GM19238 (cell line): ENCODE results near the gene PRRC2A.

Experiments used
- DNase-seq: peaks from one replicate; pipeline ENCODE4 v3.0.0; 2011; ENCODE audit warnings: low spot score; ENCODE audit not compliant: insufficient read length

Gene PRRC2A

GRCh38 chr6:31622684-31623091 is 2.2 kb downstream of the PRRC2A start:
- no peak for DNase-seq

GRCh38 chr6:31624070-31624469 is 3.6 kb downstream of the PRRC2A start:
- no peak for DNase-seq

DNA sequence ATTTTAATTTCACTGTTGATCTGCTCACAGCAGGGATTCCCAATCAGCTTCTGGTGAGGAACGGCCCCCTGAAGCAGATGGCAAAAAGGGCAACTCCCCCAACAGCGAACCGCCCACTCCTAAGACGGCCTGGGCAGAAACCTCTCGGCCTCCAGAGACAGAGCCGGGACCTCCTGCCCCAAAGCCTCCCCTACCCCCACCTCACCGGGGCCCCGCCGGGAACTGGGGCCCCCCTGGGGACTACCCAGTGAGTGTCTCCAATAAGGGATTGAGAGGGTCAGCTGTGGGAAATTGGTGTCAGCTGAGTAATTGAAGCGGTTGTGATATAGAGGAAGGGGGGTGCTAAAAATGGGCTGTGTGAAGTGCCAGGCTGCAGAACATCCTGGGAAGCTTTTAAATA is 6.4 kb downstream of the PRRC2A start:
- no peak for DNase-seq

DNA sequence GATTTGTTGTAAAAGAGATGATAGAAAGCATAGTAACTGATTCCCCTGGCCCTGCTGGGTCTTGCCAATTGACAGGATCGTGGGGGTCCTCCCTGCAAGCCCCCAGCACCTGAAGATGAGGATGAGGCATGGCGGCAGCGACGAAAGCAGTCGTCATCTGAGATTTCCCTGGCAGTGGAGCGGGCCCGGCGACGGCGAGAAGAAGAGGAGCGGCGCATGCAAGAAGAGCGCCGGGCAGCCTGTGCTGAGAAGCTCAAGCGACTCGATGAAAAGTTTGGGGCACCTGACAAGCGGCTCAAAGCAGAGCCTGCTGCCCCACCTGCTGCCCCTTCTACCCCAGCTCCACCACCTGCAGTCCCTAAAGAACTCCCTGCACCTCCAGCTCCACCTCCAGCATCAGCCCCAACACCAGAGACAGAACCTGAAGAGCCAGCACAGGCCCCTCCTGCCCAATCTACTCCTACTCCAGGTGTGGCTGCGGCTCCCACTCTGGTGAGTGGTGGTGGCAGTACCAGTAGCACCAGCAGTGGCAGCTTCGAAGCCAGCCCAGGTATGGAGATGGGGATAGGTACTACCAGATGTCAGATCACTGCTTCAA is 7.3 kb downstream of the PRRC2A start:
- DNase-seq, result no peak

DNA sequence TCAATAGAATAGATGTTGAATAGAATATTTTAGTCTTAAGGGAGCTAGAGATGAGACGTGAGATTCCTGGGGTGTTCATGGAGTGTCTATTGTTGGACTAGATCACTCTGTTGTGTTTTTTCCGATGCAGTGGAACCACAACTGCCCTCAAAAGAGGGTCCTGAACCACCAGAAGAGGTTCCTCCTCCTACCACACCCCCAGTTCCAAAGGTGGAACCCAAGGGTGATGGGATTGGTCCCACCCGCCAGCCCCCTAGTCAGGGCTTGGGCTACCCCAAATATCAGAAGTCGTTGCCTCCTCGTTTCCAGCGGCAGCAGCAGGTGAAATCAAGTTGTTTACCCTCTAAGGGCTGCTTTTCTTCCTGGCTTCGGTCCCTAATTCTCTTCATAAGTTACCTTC is 8.5 kb downstream of the PRRC2A start:
- no peak for DNase-seq

GRCh38 chr6:31630177-31630934 is 9.8 kb downstream of the PRRC2A start:
- DNase-seq, result no peak

- DNase-seq, result no peak
Measured at GRCh38 chr6:31631209-31631608, 10.7 kb downstream of the PRRC2A start.

GRCh38 chr6:31631681-31632278 is 11.3 kb downstream of the PRRC2A start:
- DNase-seq, result no peak

GRCh38 chr6:31632279-31632946 is 11.9 kb downstream of the PRRC2A start:
- no peak for DNase-seq

DNA sequence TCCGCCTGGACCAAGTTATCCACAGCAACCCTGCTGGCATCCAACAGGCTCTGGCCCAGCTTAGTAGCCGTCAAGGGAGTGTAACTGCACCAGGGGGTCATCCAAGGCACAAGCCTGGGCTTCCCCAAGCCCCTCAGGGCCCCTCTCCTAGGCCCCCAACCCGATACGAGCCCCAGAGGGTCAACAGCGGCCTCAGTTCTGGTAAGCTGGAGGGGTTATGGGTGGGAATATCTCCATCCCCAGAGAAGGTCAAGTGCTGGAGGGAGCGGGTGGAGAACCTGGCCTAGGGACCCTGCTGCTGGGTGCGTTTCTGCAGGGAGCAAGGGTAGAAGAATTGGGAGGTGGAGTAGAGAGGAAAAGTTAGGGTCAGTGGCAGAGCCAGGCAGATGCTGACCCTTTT is 12.9 kb downstream of the PRRC2A start:
- no peak for DNase-seq

- DNase-seq, result no peak
Measured at GRCh38 chr6:31634131-31634530, 13.6 kb downstream of the PRRC2A start.

- DNase-seq, result no peak
Measured at GRCh38 chr6:31634969-31635575, 14.6 kb downstream of the PRRC2A start.

DNA sequence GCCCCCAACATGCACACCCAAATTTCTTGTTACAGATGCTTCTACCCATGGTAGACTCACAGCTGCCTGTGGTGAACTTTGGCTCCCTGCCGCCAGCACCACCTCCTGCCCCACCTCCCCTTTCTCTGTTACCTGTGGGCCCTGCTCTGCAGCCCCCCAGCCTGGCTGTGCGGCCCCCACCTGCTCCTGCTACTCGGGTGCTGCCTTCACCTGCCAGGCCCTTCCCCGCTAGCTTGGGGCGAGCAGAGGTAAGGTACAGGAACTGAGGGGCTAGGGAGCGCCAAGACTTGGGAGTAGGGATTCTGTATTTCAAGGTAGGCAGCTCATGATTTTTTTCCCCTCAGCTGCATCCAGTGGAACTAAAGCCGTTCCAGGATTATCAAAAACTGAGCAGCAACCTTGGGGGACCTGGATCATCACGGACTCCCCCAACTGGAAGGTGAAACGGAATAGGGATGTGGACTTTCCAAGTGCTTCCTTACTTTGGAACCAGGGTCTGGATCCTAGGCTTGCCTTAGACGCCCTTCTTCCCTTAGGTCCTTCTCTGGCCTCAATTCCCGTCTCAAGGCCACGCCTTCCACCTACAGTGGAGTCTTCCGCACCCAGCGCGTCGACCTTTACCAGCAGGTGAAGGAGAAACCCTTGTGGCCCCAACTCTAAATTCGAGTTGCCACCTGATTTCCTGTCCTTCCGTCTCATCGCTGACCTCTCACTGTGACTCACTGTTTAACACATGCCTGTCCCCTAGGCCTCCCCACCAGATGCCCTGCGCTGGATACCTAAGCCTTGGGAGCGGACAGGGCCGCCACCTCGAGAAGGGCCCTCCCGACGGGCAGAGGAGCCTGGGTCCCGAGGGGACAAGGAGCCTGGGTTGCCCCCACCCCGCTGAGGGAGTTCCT is 16.4 kb downstream of the PRRC2A start:
- DNase-seq, result no peak

- DNase-seq, result no peak
Measured at GRCh38 chr6:31639043-31639442, 18.5 kb downstream of the PRRC2A start.

DNA sequence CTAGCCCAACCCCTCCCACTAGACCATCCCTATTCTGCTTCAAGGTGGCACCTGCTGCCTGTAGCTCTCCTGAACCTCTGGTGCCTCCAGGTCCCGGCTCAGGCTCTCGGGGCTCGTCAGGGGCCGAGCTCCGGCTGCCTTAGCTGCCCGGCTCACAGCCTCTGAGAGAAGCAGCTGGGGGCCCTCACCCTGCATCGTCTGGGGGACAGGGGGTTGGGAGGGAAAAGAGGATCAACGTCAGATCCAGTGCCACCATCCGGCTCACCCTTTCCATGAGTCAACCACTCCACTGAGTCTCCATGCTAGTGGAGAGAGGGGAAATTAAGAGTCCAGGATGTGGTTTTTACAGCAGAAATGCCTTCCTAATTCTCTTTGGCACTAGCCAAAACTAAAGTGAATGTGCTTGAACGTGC is 18.9 kb downstream of the PRRC2A start:
- DNase-seq, result no peak

GRCh38 chr6:31640612-31641011 is 20.1 kb downstream of the PRRC2A start:
- no peak for DNase-seq

- no peak for DNase-seq
Measured at GRCh38 chr6:31641370-31641769, 20.9 kb downstream of the PRRC2A start.

DNA sequence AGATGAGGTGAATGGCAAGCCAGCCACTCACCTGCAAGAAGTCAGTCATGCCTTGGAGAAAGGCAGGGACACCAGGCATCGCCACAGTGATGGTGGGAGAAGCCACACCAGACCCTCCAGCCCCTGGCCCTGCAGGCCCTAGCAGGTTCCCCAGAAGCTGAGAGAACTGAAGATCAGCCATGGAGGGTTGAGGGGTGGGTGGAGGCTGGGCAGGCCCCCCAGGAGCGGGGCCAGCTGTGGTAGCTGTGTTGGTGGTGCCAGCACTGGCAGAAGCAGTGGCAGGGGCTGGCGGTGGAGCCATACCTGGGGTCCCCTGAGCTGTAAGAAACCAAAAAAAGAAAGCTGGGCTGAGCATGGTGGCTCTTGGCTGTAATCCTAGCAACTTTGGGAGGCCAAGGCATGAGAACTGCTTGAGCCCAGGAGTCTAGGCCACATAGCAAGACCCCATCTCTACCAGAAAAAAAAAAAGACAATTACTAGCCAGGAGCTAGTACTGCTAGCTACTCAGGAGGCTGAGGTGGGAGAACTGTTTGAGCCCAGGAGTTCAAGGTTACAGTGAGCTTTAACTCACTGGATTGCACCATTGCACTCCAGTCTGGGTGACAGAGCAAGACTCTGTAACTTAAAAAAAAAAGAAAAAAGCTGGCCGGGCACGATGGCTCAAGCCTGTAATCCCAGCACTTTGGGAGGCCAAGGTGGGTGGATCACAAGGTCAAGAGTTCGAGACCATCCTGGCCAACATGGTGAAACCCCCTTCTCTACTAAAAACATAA is 22.5 kb downstream of the PRRC2A start:
- no peak for DNase-seq

- DNase-seq, result no peak
Measured at GRCh38 chr6:31643818-31644454, 23.4 kb downstream of the PRRC2A start.

DNA sequence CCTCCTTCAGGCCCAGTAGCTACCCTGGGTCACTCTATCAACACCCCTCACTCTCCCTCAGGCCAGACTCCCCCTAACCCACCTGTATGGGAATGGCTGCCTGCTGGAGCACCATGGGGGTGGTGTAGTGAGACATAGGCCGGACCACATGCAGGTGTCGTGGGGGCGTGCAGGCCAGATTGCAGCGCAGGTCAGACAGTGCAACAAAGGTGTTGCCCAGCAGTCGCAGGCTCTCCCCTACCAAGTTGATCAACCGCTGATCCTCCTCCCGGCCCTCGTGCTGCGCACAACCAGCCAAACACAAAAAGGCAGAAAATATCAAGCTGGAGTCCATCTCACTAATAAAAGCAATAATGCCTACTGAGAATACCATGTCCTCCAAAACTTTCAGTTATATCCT is 24.8 kb downstream of the PRRC2A start:
- DNase-seq, result no peak
